Esophagus muscularis mucosa (tissue), 4 donors: ENCODE measurements around the gene KRTAP1-4. TPM values are rescaled to one million over a fixed set of nuclear protein-coding genes. Genes with fewer than 3 reads are reported as not detected.

ENCODE experiments used
- DNase-seq: peaks from one replicate; pipeline ENCODE4 v3.0.0-alpha.2; 2017; ENCODE audit errors: extremely low spot score
- H3K27ac ChIP-seq, 4 donors: fragments of 200-600 bp; sonication (generic); replicated peaks in 1 of 4; 1 replicate in 3 of 4; 2 replicates in 1 of 4; pipeline ENCODE4 v1.5.1; 2016 to 2019; ENCODE audit warnings: mild to moderate bottlenecking in 1 of 4
- H3K27me3 ChIP-seq, 4 donors: fragments of 200-600 bp; sonication (generic); one replicate each; pipeline versions ENCODE4 v1.5.1 to v1.6.0; 2016 to 2019
- H3K36me3 ChIP-seq, 4 donors: fragments of 200-600 bp; sonication (generic); one replicate each; pipeline ENCODE4 v1.5.1; 2016 to 2019
- H3K4me1 ChIP-seq, 4 donors: fragments of 200-600 bp; sonication (generic); one replicate each; pipeline ENCODE4 v1.5.1; 2016 to 2019
- H3K4me3 ChIP-seq, 4 donors: fragments of 200-600 bp; sonication (generic); 1 replicate in 2 of 4; 2 replicates in 2 of 4; pipeline ENCODE4 v1.5.1; 2016 to 2019; ENCODE audit warnings: mild to moderate bottlenecking in 4 of 4, moderate library complexity in 1 of 4
- H3K9me3 ChIP-seq, 4 donors: fragments of 200-600 bp; sonication (generic); 1 replicate in 3 of 4; 2 replicates in 1 of 4; pipeline ENCODE4 v1.5.1; 2016 to 2019
- EP300 ChIP-seq: sonication (generic); formaldehyde crosslinking; IDR thresholded peaks from one replicate; pipeline ENCODE4 v1.6.1; 2017; ENCODE audit warnings: antibody characterized with exemption
- POLR2A ChIP-seq: fragments of 450-650 bp; IDR thresholded peaks from one replicate; pipeline ENCODE4 v1.6.1; 2017; ENCODE audit warnings: antibody characterized with exemption, moderate library complexity, mild to moderate bottlenecking, low read depth
- POLR2AphosphoS5 ChIP-seq, 2 donors: sonication (generic); formaldehyde crosslinking; IDR thresholded peaks; one replicate each; pipeline ENCODE4 v1.6.1; 2017; ENCODE audit warnings: antibody characterized with exemption in 2 of 2
- WGBS: methylation state at CpG from one replicate; pipeline ENCODE4 v1.1.5; 2018; 5-methylcytosine and 5-hydroxymethylcytosine counted together
- intact Hi-C: fragments of 100-400 bp; cut with DNase I; formaldehyde crosslinking; loops from one replicate; pipeline ENCODE4 v1.15.1; 2023
- total RNA-seq, 4 donors: library from RNA; depleted of rRNA; stranded (reverse); fragments of >200 nt; gene quantifications; one replicate each; pipeline versions ENCODE4 v1.1.0 to v1.2.1, GENCODE V29; 2016
- TF ChIP-seq, protein P1 (sequence below), 3 experiments: fragments of 200-600 bp in 2 of 3; fragments of 450-650 bp in 1 of 3; sonication (generic) in 2 of 3; IDR thresholded peaks; one replicate each; pipeline ENCODE4 v1.5.1; 2017 to 2019; ENCODE audit warnings: antibody characterized with exemption in 3 of 3, mild to moderate bottlenecking in 2 of 3, moderate library complexity in 1 of 3

The KRTAP1-4 gene, protein sequence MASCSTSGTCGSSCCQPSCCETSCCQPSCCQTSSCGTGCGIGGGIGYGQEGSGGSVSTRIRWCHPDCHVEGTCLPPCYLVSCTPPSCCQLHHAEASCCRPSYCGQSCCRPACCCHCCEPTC
- total RNA-seq: not detected

DNA sequence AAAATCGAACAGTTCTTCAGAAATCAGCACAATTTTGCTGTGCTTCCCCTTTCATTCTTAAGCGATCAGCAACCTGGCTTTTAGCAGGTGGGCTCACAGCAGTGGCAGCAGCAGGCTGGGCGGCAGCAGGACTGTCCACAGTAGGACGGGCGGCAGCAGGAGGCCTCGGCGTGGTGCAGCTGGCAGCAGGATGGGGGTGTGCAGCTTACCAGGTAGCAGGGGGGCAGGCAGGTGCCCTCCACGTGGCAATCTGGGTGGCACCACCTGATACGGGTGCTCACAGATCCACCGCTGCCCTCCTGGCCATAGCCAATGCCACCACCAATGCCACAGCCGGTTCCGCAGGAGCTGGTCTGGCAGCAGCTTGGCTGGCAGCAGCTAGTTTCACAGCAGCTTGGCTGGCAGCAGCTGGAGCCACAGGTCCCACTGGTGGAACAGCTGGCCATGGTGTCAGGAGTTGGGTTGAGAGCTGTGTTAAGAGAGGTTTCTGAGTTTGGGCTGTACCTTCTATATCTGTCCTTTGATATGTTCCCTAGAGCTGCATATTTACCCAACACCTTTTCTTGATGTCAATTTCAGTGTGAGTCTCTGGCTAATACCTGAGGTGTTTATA lies at the start of gene KRTAP1-4:
KRTAP1-4 (minus strand) TSS at position 563 of the 613 bp plus-strand sequence; CDS start at position 446, 117 bp downstream.
- TF ChIP-seq EP300: no peak
- TF ChIP-seq POLR2AphosphoS5 (IDR thresholded peaks at IDR 0.05): no peak
- TF ChIP-seq POLR2A: no peak
- TF ChIP-seq, protein P1, sequence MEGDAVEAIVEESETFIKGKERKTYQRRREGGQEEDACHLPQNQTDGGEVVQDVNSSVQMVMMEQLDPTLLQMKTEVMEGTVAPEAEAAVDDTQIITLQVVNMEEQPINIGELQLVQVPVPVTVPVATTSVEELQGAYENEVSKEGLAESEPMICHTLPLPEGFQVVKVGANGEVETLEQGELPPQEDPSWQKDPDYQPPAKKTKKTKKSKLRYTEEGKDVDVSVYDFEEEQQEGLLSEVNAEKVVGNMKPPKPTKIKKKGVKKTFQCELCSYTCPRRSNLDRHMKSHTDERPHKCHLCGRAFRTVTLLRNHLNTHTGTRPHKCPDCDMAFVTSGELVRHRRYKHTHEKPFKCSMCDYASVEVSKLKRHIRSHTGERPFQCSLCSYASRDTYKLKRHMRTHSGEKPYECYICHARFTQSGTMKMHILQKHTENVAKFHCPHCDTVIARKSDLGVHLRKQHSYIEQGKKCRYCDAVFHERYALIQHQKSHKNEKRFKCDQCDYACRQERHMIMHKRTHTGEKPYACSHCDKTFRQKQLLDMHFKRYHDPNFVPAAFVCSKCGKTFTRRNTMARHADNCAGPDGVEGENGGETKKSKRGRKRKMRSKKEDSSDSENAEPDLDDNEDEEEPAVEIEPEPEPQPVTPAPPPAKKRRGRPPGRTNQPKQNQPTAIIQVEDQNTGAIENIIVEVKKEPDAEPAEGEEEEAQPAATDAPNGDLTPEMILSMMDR (IDR thresholded peaks at IDR 0.05): no peak
- peaks cover 0 to 12% (median 0%) of the 10 kb centered on the region in 4 donors for H3K27me3 ChIP-seq
- H3K9me3 ChIP-seq: no peaks in the 10 kb centered on the region
- intact Hi-C loops: no loop called here
- H3K4me3 ChIP-seq: no peak within 1 kb of the TSS
- no peak within 1 kb of the TSS for H3K27ac ChIP-seq
- no peaks in the 10 kb centered on the region for H3K4me1 ChIP-seq
- DNase-seq: no peak
- no peaks in the 10 kb centered on the region for H3K36me3 ChIP-seq
- WGBS: 87% methylated on average over 4 of the region's 12 CpGs

DNA sequence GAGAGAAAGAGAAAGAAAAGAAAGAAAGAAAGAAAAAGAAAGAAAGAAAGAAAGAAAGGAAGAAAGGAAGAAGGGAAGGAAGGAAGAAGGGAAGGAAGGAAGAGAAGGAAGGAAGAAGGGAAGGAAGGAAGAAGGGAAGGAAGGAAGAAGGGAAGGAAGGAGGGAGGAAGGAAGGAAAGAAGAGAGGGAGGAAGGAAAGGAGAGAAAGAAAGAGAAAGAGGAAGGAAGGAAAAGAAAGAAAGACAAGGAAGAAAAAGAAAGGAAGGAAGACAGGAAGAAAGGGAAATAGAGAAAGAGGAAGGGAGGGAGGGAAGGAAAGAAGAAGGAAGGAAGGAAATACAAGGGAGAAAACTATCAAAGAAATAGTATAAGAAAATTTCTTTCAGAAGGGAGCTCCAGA lies 46.8 kb upstream of the KRTAP1-4 start:
- no peak overlapping the region for H3K4me3 ChIP-seq
- H3K36me3 ChIP-seq: no peaks in the 10 kb centered on the region
- no peak overlapping the region for H3K27ac ChIP-seq
- DNase-seq: no peak
- no peaks in the 10 kb centered on the region for H3K4me1 ChIP-seq
- no peaks in the 10 kb centered on the region for H3K9me3 ChIP-seq
- intact Hi-C loops: no loop called here
- TF ChIP-seq, protein P1 (IDR thresholded peaks at IDR 0.05): no peak
- no peak for TF ChIP-seq POLR2AphosphoS5 (IDR thresholded peaks at IDR 0.05)
- no peak for TF ChIP-seq POLR2A
- TF ChIP-seq EP300: no peak
- H3K27me3 ChIP-seq: peaks cover 0 to 6% (median 0%) of the 10 kb centered on the region in 4 donors

DNA sequence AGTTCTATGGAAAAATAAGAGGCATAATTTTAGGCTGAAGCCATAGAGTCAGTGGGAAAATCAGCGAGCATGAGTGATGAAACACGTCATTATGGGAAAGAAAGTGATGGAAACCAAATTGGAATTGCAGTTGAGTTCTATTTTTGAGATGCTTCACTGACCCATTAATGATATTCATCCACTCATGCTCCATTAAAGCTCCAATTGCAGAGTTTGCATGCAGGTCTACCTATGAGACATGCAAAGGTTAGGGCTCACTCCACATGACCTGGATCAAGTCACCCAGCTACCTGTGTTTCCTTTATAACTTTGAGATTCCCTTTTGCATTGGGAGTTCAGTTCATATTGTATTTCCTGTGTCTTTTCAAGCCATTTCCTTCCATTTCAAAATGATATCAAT lies 43.7 kb upstream of the KRTAP1-4 start:
- TF ChIP-seq EP300 (no peak), POLR2AphosphoS5 (IDR thresholded peaks at IDR 0.05) (no peak), POLR2A (no peak)
- TF ChIP-seq, protein P1 (IDR thresholded peaks at IDR 0.05): no peak
- intact Hi-C loops: no loop called here
- no peak overlapping the region for H3K4me3 ChIP-seq
- 86% methylated on average over 2 of the region's 2 CpGs for WGBS
- no peaks in the 10 kb centered on the region for H3K4me1 ChIP-seq
- H3K27me3 ChIP-seq: peaks cover 0 to 6% (median 0%) of the 10 kb centered on the region in 4 donors
- H3K27ac ChIP-seq: no peak overlapping the region
- no peak for DNase-seq
- H3K36me3 ChIP-seq: no peaks in the 10 kb centered on the region
- H3K9me3 ChIP-seq: no peaks in the 10 kb centered on the region

DNA sequence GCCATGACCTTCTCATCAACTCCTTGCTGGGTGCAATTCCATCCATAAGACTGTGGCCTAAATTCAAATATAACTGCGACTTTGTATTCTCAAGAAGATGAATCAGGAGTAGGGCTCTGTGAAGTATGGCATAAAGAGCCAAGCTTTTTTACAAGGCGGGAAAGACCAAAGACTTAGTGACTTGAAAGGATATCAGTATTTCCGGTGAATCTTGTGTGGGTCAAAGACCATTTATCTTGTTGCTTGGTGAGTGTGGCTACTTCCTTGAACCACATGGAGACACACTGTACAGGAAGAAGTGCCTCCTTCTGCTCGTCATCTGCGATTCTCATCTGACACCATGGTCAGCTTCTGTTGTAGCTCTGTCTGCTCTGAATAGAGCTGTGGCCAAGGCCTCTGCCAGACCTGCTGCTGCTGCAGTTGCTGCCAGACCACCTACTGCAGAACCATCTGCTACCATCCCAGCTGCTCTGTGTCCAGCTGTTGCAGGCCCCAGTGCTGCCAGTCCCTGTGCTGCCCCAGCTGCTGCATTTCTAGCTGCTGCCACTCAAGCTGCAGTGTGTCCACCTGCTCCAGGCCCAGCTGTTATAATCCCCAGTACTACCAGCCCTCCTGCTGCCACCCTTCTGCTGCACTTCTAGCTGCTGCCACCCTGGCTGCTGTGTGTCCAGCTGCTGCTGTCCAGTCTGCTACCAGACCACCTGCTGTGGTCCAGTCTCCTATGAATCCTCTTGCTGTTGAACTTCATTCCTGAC lies 41.8 kb upstream of the KRTAP1-4 start:
- Histone ChIP-seq H3K4me1 (no peaks in the 10 kb centered on the region), H3K9me3 (no peaks in the 10 kb centered on the region), H3K27ac (no peak overlapping the region), H3K36me3 (no peaks in the 10 kb centered on the region), H3K27me3 (peaks cover 0 to 6% (median 0%) of the 10 kb centered on the region in 4 donors), H3K4me3 (no peak overlapping the region)
- intact Hi-C loops: no loop called here
- 87% methylated on average over 5 of the region's 5 CpGs for WGBS
- DNase-seq: no peak
- TF ChIP-seq POLR2A (no peak), EP300 (no peak), POLR2AphosphoS5 (IDR thresholded peaks at IDR 0.05) (no peak)
- TF ChIP-seq, protein P1 (IDR thresholded peaks at IDR 0.05): no peak
